M059J (cell line): Measurements from ENCODE around the gene PHF21A. TPM values are rescaled to one million over a fixed set of nuclear protein-coding genes. Genes with fewer than 3 reads are reported as not detected.

ENCODE experiments used
- DNase-seq: peaks from one replicate; pipeline ENCODE4 v3.0.0-alpha.2; 2012; ENCODE audit warnings: low read depth
- total RNA-seq: library from RNA; depleted of rRNA; stranded (reverse); fragments of >200 nt; shearing (Covaris generic); gene quantifications from 2 replicates; pipeline ENCODE4 v1.2.3, GENCODE V29; 2014

PHF21A gene
- total RNA-seq, 1 experiment from 2014 or later, result 19.7 TPM

- DNase-seq, result no peak
These were observed 186.5 kb downstream of the PHF21A start for GRCh38 chr11:45934580-45935318.

- DNase-seq, result no peak
These were observed 187.2 kb downstream of the PHF21A start for GRCh38 chr11:45933846-45934579.

DNA sequence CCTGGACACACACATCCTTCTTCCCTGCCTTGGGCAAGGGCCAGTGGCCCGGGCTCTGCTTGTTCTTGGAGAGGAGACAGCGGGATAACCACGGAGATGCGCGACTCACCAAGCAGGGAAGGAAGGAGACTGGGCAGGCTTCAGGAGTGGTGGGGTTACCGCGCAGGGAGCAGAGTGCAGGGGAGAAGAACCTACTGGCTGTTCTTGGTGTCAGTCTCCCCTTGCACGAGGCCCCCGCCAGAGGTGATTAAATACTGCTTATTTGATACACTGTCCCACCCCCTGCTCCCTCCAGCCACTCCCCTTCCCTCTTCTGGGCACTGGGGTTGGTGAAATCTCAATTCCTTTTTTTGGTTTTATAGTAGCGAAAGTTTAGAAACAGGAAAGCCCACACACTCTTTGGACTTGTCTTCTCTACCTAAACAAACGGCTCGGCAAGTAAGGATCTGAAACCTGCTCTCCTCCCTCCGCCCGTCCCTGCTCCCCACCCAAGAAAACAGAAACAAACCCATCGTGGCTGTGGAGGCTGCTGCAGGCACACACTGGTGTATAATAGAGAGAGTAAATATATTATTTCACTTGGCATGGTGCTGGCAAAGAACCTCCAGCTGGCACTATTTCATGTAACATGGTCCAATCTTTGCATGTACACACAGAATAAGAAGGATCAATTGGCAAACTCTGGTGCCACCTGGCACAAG is 188.0 kb downstream of the PHF21A start:
- peak; percentile 66 for DNase-seq

DNA sequence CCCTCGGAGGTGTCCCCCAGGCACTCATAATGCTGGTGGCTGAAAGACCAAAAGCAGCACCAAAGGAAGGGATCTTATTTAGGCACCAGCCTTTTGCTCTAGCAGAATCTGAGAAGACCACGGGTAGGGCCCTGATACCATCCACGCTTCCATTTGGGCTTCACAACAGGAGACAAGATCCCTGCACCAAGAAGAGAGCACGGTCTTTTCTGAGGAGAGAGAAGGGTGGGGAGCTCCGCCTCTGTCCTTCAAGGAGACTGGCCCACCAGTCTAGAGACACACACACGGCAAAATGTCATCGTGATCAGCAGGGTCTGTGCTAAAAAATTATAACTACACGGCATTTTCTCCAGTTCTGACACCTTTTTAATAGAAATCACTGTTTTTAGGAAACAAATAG is 189.0 kb downstream of the PHF21A start:
- DNase-seq, result no peak

GRCh38 chr11:45931739-45932138 is 189.5 kb downstream of the PHF21A start:
- DNase-seq, result no peak

DNA sequence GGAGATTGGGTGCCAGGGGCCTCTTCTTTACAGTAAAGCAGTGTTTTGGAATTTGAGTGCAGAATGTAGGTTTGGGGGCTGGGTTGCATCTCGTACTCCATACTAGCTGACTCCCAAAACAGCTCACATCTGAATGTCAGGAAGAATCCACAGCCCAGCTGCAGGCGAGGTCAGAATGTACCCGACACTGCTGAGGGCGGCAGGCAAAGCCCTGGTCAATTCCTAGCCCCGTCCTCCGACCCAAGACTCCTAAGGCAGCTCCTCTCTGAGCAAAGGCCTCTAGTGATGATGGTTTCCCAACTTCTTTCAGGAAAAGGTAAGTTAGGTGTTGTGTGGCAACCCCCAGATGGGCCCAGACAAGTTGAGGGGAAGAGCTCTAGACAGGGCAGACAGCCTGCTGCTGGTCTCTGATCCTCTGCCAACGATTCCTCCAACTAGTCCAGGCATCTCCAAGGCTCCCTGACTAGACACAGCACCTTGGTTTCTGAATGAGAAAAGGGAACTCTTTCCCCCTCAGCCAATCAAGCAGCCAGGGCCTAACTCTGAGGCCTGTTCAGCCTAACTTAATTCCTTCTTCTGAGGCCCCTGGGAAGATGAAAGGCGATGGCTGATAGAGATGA is 190.2 kb downstream of the PHF21A start:
- DNase-seq, result no peak

- no peak for DNase-seq
These were observed 191.0 kb downstream of the PHF21A start for GRCh38 chr11:45930031-45930794.

DNA sequence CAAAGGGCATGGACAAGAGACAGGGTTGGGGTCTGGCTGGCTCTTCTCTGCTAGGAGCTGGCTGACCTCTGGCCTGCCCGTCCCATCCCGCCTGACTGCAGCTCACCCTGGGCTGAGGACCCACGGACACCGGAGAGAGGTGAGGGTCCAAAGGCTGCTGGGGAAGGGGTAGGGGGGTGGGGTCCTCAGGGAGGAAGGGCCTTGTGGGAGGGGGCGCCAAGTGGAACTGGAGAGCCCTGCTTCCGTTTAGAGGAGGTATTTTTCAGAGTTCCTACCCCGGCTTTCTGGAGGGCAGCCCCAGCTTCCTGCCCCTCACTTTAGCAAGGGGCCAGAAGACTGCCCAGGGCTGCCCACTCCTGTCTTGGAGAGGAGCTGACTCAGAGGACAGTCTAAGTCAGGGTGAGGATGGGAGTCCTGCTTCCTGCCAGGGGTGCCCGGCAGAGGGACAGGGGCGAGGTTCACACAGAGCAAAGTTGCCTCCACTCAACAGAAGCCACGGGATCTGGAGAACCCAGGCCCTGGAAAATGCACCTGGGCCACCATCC is 191.7 kb downstream of the PHF21A start:
- DNase-seq, result no peak

DNA sequence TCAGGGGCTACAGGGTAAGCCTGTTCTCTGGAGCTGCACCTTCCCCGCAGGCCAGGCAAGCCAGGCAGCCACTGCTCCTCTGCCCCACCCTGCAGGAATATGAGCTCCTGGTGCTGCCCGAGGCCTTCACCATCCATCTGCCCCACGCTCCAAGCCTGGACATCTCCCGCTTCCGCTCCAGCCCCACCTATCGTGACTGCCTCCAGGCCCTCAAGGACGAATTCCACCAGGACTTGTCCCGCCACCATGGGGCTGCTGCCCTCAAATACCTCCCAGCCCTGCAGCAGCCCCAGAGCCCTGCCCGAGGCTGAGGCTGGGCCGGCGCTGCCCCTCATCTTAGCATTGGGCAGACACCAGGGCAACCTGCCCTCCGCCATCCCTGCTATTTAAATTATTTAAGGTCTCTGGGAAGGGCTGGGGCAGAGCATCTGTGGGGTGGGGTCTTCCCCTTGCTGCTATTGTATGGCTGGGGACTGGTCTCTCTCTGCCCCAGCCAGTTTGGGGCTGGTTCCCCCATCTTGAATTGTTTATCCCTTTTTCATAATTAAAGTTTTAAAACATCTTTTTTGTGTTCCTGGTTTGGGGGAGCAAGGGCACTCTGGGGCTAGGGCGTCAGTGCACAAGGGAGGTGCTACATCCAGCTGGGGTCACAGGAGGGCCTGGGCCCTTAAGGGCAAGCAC is 192.6 kb downstream of the PHF21A start:
- no peak for DNase-seq

GRCh38 chr11:45927684-45928413 is 193.4 kb downstream of the PHF21A start:
- DNase-seq, result no peak

DNA sequence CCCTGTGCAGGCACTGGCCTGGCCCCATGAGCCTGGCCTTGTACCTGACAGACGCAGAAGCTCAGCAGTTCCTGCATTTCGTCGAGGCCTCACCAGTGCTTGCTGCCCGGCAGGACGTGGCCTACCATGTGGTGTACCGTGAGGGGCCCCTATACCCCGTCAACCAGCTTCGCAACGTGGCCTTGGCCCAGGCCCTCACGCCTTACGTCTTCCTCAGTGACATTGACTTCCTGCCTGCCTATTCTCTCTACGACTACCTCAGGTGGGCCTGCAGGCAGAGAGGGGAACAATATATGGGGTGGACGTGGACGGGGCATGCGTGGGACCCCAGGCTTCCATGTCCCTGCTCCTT is 193.9 kb downstream of the PHF21A start:
- DNase-seq, result no peak

- no peak for DNase-seq
These were observed 194.5 kb downstream of the PHF21A start for GRCh38 chr11:45926536-45927331.

DNA sequence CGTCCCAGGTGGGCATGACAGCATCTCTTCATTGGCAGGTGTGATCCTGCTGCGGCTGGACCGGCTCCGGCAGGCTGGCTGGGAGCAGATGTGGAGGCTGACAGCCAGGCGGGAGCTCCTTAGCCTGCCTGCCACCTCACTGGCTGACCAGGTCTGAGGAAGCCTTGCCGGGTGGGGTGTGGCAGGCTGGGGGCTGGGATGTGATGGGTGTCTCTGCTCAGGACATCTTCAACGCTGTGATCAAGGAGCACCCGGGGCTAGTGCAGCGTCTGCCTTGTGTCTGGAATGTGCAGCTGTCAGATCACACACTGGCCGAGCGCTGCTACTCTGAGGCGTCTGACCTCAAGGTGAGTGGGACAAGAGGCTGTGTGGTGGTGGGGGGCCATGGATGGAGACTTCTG is 195.3 kb downstream of the PHF21A start:
- no peak for DNase-seq

- DNase-seq, result no peak
These were observed 195.7 kb downstream of the PHF21A start for GRCh38 chr11:45925550-45925949.

- no peak for DNase-seq
These were observed 196.3 kb downstream of the PHF21A start for GRCh38 chr11:45924927-45925326.

GRCh38 chr11:45924036-45924915 is 197.0 kb downstream of the PHF21A start:
- no peak for DNase-seq

DNA sequence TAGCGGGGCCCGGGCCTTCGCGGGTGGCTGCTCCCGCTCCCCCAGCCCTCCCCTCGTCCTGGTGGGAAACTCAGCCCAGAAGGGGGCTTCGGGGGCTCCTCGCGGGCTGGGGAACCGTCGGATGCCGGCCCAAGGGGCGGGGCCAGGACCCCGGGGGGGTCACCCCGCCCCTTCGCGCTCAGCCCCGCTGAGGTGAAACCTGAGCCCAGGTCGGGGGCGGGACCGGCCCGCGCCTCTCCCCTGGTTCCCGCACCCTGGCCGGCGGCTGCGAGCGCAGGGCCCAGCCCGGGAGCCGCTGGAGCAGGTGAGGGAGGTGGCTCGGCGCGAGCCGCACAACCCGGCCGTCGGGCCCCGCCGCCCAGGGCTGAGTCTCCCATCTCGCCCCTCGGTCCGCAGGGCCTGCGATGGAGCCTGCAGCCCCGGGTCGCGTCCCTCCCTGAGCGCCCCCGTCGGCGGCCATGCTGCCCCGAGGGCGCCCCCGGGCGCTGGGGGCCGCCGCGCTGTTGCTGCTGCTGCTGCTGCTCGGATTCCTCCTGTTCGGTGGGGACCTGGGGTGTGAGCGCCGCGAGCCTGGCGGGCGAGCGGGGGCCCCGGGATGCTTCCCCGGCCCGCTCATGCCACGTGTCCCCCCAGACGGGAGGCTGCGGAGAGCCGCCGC is 198.7 kb downstream of the PHF21A start, which contains the start of gene LARGE2:
Gene LARGE2, plus strand, starts transcription at position 232 of the 658 bp plus-strand sequence. Its CDS starts 227 bp downstream, at position 459.
- DNase-seq, result no peak
